GM12878 (cell line): ENCODE data around the gene IGHMBP2. TPM values are rescaled to one million over a fixed set of nuclear protein-coding genes. Genes with fewer than 3 reads are reported as not detected.

Source experiments
- CBX3 ChIP-seq: fragments of 200-600 bp; sonication (generic); IDR thresholded peaks from 2 replicates; pipeline ENCODE4 v1.6.1; 2016; ENCODE audit warnings: low read depth, borderline replicate concordance
- DPF2 ChIP-seq: fragments of 450-650 bp; IDR thresholded peaks from 2 replicates; pipeline ENCODE4 v1.6.1; 2017; ENCODE audit warnings: mild to moderate bottlenecking
- EGR1 ChIP-seq, 2 experiments: IDR thresholded peaks; 1 replicate in 1 of 2; 2 replicates in 1 of 2; pipeline ENCODE4 v1.6.1; 2011 to 2012; ENCODE audit warnings: low read depth in 2 of 2, low read length in 2 of 2, borderline replicate concordance in 1 of 2, mild to moderate bottlenecking in 1 of 2, moderate library complexity in 1 of 2
- ETV6 ChIP-seq, 2 experiments: fragments of 450-650 bp in 1 of 2; IDR thresholded peaks in 1 of 2; conservative IDR thresholded peaks in 1 of 2; 2 replicates each; pipeline ENCODE4 v1.6.1; 2014; ENCODE audit warnings: antibody characterized with exemption in 1 of 2, borderline replicate concordance in 1 of 2, low read depth in 1 of 2, mild to moderate bottlenecking in 1 of 2, moderate library complexity in 1 of 2
- EZH2 ChIP-seq: IDR thresholded peaks from 2 replicates; pipeline ENCODE4 v1.6.1; 2012; ENCODE audit warnings: low read depth, mild to moderate bottlenecking, control low read depth, inconsistent platforms, low read length, borderline replicate concordance; ENCODE audit not compliant: control insufficient read depth
- FOS ChIP-seq: IDR thresholded peaks from 3 replicates; pipeline ENCODE4 v1.6.1; 2011; ENCODE audit warnings: borderline replicate concordance; ENCODE audit not compliant: insufficient read length; ENCODE audit errors: extremely low read depth
- LARP7 ChIP-seq: fragments of 450-650 bp; IDR thresholded peaks from 2 replicates; pipeline ENCODE4 v1.6.1; 2017; ENCODE audit warnings: mild to moderate bottlenecking
- NFYB ChIP-seq: IDR thresholded peaks from 2 replicates; pipeline ENCODE4 v1.6.1; 2011; ENCODE audit warnings: low read depth, mild to moderate bottlenecking, low read length, improper control_type of control experiment, moderate library complexity; ENCODE audit not compliant: insufficient read depth
- NR2F1 ChIP-seq: fragments of 450-650 bp; conservative IDR thresholded peaks from 2 replicates; pipeline ENCODE4 v1.6.1; 2017; ENCODE audit warnings: mild to moderate bottlenecking
- PAX8 ChIP-seq: fragments of 450-650 bp; IDR thresholded peaks from 2 replicates; pipeline ENCODE4 v1.6.1; 2017; ENCODE audit warnings: mild to moderate bottlenecking, moderate library complexity
- POLR2AphosphoS2 ChIP-seq: IDR thresholded peaks from 2 replicates; pipeline ENCODE4 v1.6.1; 2011; ENCODE audit warnings: low read depth, mild to moderate bottlenecking, low read length, improper control_type of control experiment, moderate library complexity
- RAD51 ChIP-seq: fragments of 450-650 bp; IDR thresholded peaks from 2 replicates; pipeline ENCODE4 v1.6.1; 2016; ENCODE audit warnings: moderate library complexity, mild to moderate bottlenecking, inconsistent platforms
- SMC3 ChIP-seq: IDR thresholded peaks from 2 replicates; pipeline ENCODE4 v1.6.1; 2011; ENCODE audit warnings: low read length, improper control_type of control experiment, borderline replicate concordance
- SREBF2 ChIP-seq: IDR thresholded peaks from 2 replicates; pipeline ENCODE4 v1.6.1; 2012; ENCODE audit warnings: mild to moderate bottlenecking, low read length
- SRF ChIP-seq, 2 experiments: IDR thresholded peaks; 2 replicates each; pipeline ENCODE4 v1.6.1; 2011; ENCODE audit warnings: low read depth in 2 of 2, low read length in 2 of 2, mild to moderate bottlenecking in 1 of 2, moderate library complexity in 1 of 2
- STAT3 ChIP-seq: IDR thresholded peaks from 2 replicates; pipeline ENCODE4 v1.6.1; 2011; ENCODE audit warnings: low read depth, low read length, improper control_type of control experiment
- SUZ12 ChIP-seq: fragments of 200-600 bp; sonication (generic); IDR thresholded peaks from one replicate; pipeline ENCODE4 v1.6.1; 2018; ENCODE audit warnings: antibody characterized with exemption, mild to moderate bottlenecking; ENCODE audit not compliant: unreplicated experiment
- polyA plus RNA-seq, 11 experiments: library from polyadenylated mRNA; depleted of rRNA in 4 of 11; unstranded in 6 of 11; stranded (reverse) in 5 of 11; fragments of >200 nt; fragmentation: Nextera tagmentation in 4 of 11; fragmentation: Illumina TruSeq in 1 of 11; extraction: Ambion mirVana in 4 of 11; extraction: Trizol in 1 of 11; gene quantifications; 1 replicate in 1 of 11; 2 replicates in 10 of 11; pipeline versions ENCODE4 v1.2.1 to v1.2.3, GENCODE V29; 2011 to 2016; ENCODE audit warnings: inconsistent platforms in 2 of 11, missing spikeins in 2 of 11, low read depth in 1 of 11
- total RNA-seq, 4 experiments: library from RNA; depleted of rRNA in 3 of 4; stranded (reverse); fragments of >200 nt in 3 of 4; fragmentation: Illumina TruSeq in 1 of 4; extraction: Trizol in 1 of 4; gene quantifications; 2 replicates each; pipeline versions ENCODE4 v1.2.1 to v1.2.3, GENCODE V29; 2013 to 2021
- TF ChIP-seq, protein P1 (sequence below): IDR thresholded peaks from 2 replicates; pipeline ENCODE4 v1.6.1; 2012; ENCODE audit warnings: low read depth, low read length, improper control_type of control experiment
- TF ChIP-seq, protein P2 (sequence below): IDR thresholded peaks from 2 replicates; pipeline ENCODE4 v1.6.1; 2012; ENCODE audit warnings: low read depth, low read length, improper control_type of control experiment
- TF ChIP-seq, protein P3 (sequence below): fragments of 450-650 bp; formaldehyde crosslinking; IDR thresholded peaks from 2 replicates; pipeline ENCODE4 v1.4.0; 2022; ENCODE audit warnings: mild to moderate bottlenecking, moderate library complexity
- TF ChIP-seq, protein P4 (sequence below): fragments of 450-650 bp; formaldehyde crosslinking; IDR thresholded peaks from 2 replicates; pipeline ENCODE4 v1.5.0; 2022; ENCODE audit warnings: mild to moderate bottlenecking, missing genetic modification characterization

Gene IGHMBP2
- total and polyA plus RNA-seq, 10 of the 15 experiments (the other 5 are each of a cell fraction or from before 2014, with no cell fraction given) = 1.4 to 20.1 (median 11.2) TPM

DNA sequence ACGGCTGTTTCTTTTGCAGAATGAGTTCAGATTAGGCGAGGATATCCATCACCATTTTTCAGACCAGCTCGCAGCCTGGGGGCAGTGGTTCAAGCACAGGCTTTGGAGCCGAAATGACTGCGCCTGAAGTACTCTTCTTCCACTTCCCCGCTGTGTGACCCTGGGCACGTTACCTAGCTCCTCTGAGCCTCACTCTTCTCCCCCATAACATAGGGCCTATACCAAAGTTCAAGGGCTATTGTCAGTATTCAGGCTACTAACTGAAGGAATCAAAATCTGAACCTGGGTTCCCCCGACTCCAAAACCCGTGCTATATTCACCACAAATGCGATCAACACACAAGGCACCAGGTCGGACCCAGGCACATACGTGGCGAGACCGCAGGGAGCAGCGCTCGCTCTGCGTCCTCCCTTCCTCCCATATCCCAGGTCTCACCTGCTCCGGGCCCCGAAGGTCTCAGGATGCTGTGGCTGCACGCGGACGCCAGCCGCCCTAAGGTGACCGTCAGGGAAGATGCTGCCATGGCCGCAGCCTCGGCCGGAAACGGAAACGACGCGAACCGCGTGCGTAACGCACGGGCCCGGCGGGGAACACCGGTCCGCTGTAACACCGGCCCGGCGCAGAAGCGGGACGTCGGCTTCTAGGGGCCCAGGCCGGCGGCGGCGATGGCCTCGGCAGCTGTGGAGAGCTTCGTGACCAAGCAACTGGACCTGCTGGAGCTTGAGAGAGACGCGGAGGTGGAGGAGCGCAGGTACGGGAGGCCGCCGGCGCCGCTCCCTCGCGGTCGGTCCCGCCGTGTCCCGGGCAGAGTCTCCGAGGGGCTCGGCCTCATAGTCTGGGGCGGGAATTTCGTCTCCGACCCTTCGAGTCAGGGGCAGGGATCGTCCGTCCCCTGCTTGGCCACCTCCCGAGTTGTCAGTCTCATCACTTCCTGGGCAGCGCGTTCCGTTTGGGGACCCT lies at the start of gene IGHMBP2, which contains the start of gene MRPL21 (continued):
- TF ChIP-seq FOS (no peak), PAX8 (no peak), ETV6 (conservative IDR thresholded peaks at IDR 0.05 in 1 of 2, IDR thresholded peaks at IDR 0.05 in 1 of 2; ENCODE audit: borderline replicate concordance in 1 of 2, low read depth in 1 of 2) (no peak), SMC3 (peak; percentile 3; the same call in 1 of the 2 replicates), STAT3 (no peak), NFYB (no peak), SRF (IDR thresholded peaks at IDR 0.05; ENCODE audit: low read depth in 2 of 2, low read length in 2 of 2) (peak; percentile 69 to 95), CBX3 (no peak), RAD51 (no peak), POLR2AphosphoS2 (peak; percentile 93; the same call in 1 of the 2 replicates), NR2F1 (peak; percentile 65), DPF2 (peak; percentile 76; the same call in 1 of the 2 replicates), LARP7 (peak; percentile 98), SUZ12 (no peak), EZH2 (no peak), EGR1 (IDR thresholded peaks at IDR 0.05; ENCODE audit: borderline replicate concordance in 1 of 2, low read depth in 2 of 2, low read length in 2 of 2) (peak; percentile 64 to 93), SREBF2 (peak; percentile 69)
- TF ChIP-seq, protein P1, sequence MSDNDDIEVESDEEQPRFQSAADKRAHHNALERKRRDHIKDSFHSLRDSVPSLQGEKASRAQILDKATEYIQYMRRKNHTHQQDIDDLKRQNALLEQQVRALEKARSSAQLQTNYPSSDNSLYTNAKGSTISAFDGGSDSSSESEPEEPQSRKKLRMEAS = peak; percentile 69
- TF ChIP-seq, protein P2, sequence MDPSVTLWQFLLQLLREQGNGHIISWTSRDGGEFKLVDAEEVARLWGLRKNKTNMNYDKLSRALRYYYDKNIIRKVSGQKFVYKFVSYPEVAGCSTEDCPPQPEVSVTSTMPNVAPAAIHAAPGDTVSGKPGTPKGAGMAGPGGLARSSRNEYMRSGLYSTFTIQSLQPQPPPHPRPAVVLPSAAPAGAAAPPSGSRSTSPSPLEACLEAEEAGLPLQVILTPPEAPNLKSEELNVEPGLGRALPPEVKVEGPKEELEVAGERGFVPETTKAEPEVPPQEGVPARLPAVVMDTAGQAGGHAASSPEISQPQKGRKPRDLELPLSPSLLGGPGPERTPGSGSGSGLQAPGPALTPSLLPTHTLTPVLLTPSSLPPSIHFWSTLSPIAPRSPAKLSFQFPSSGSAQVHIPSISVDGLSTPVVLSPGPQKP = peak; percentile 87
- TF ChIP-seq, protein P3, sequence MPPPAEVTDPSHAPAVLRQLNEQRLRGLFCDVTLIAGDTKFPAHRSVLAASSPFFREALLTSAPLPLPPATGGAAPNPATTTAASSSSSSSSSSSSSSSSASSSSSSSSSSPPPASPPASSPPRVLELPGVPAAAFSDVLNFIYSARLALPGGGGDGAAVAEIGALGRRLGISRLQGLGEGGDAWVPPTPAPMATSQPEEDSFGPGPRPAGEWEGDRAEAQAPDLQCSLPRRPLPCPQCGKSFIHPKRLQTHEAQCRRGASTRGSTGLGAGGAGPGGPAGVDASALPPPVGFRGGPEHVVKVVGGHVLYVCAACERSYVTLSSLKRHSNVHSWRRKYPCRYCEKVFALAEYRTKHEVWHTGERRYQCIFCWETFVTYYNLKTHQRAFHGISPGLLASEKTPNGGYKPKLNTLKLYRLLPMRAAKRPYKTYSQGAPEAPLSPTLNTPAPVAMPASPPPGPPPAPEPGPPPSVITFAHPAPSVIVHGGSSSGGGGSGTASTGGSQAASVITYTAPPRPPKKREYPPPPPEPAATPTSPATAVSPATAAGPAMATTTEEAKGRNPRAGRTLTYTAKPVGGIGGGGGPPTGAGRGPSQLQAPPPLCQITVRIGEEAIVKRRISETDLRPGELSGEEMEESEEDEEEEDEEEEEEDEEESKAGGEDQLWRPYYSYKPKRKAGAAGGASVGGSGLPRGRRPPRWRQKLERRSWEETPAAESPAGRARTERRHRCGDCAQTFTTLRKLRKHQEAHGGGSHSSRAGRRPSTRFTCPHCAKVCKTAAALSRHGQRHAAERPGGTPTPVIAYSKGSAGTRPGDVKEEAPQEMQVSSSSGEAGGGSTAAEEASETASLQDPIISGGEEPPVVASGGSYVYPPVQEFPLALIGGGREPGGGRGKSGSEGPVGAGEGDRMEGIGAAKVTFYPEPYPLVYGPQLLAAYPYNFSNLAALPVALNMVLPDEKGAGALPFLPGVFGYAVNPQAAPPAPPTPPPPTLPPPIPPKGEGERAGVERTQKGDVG (CRISPR knock-in tag) = no peak
- TF ChIP-seq, protein P4, sequence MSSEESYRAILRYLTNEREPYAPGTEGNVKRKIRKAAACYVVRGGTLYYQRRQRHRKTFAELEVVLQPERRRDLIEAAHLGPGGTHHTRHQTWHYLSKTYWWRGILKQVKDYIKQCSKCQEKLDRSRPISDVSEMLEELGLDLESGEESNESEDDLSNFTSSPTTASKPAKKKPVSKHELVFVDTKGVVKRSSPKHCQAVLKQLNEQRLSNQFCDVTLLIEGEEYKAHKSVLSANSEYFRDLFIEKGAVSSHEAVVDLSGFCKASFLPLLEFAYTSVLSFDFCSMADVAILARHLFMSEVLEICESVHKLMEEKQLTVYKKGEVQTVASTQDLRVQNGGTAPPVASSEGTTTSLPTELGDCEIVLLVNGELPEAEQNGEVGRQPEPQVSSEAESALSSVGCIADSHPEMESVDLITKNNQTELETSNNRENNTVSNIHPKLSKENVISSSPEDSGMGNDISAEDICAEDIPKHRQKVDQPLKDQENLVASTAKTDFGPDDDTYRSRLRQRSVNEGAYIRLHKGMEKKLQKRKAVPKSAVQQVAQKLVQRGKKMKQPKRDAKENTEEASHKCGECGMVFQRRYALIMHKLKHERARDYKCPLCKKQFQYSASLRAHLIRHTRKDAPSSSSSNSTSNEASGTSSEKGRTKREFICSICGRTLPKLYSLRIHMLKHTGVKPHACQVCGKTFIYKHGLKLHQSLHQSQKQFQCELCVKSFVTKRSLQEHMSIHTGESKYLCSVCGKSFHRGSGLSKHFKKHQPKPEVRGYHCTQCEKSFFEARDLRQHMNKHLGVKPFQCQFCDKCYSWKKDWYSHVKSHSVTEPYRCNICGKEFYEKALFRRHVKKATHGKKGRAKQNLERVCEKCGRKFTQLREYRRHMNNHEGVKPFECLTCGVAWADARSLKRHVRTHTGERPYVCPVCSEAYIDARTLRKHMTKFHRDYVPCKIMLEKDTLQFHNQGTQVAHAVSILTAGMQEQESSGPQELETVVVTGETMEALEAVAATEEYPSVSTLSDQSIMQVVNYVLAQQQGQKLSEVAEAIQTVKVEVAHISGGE (CRISPR knock-in tag) = peak; percentile 100
